Measurements from ENCODE around the gene MFF. TPM values are rescaled to one million over a fixed set of nuclear protein-coding genes. Genes with fewer than 3 reads are reported as not detected.

MFF gene
- total RNA-seq = 100 to 1,000 TPM in 1 of 6 donors, 10 to 100 TPM in 5; 47.6 to 103 (median 74.5) TPM

- Histone ChIP-seq H3K9me3 (no peaks in the 10 kb centered on the region), H3K27me3 (no peaks in the 10 kb centered on the region), H3K4me3 (peak within 1 kb of the TSS; percentile 68 to 90 (median 82)), H3K36me3 (peaks cover 0 to 6% (median 0%) of the 10 kb centered on the region in 4 donors), H3K4me1 (peaks cover 12 to 19% (median 17%) of the 10 kb centered on the region in 4 donors), H3K27ac (peak within 1 kb of the TSS; percentile 88 to 94 (median 90))
- WGBS, 2 donors = 1 to 2% methylated on average over 9 to 36 of the region's 67 CpGs
- TF ChIP-seq POLR2A (IDR thresholded peaks at IDR 0.05) (peak in 3 of 4 donors; percentile 62 to 84 (median 71)), CTCF (IDR thresholded peaks at IDR 0.05) (peak in 1 of 6 experiments; percentile 34), POLR2AphosphoS5 (IDR thresholded peaks at IDR 0.05) (peak; percentile 95 to 97), EP300 (IDR thresholded peaks at IDR 0.05) (peak in 2 of 4 donors; percentile 19 to 80)
- DNase-seq (peak; percentile 94 to 97), ATAC-seq (ENCODE audit: low FRiP score in 2 of 2) (peak; percentile 99 to 100)
These were observed at the start of gene MFF for GRCh38 chr2:227324995-227325838. TSS of gene MFF (plus strand) at chr2:227325251. CDS start at chr2:227330666, 5,415 bp downstream.

- H3K9me3 ChIP-seq = no peaks in the 10 kb centered on the region
- ATAC-seq (ENCODE audit: low FRiP score in 2 of 2) = no peak
- no peaks in the 10 kb centered on the region for H3K4me1 ChIP-seq
- H3K27ac ChIP-seq = no peak overlapping the region
- DNase-seq = no peak
- peaks cover 0 to 3% (median 0%) of the 10 kb centered on the region in 4 donors for H3K36me3 ChIP-seq
- no peak overlapping the region for H3K4me3 ChIP-seq
- no peak for TF ChIP-seq POLR2AphosphoS5 (IDR thresholded peaks at IDR 0.05)
- TF ChIP-seq CTCF (IDR thresholded peaks at IDR 0.05) = no peak
- TF ChIP-seq POLR2A (IDR thresholded peaks at IDR 0.05) = no peak
- TF ChIP-seq EP300 (IDR thresholded peaks at IDR 0.05) = no peak
- H3K27me3 ChIP-seq = no peaks in the 10 kb centered on the region
These were observed 44.2 kb upstream of the MFF start for GRCh38 chr2:227280895-227281294.

- Histone ChIP-seq H3K4me3 (no peak overlapping the region), H3K4me1 (no peaks in the 10 kb centered on the region), H3K27ac (no peak overlapping the region), H3K9me3 (no peaks in the 10 kb centered on the region), H3K36me3 (peaks cover 0 to 3% (median under 1%) of the 10 kb centered on the region in 4 donors), H3K27me3 (no peaks in the 10 kb centered on the region)
- 91 to 95% methylated on average over 6 of the region's 6 CpGs for WGBS, 2 donors
- DNase-seq (no peak), ATAC-seq (ENCODE audit: low FRiP score in 2 of 2) (no peak)
- TF ChIP-seq CTCF (IDR thresholded peaks at IDR 0.05) (no peak), POLR2A (IDR thresholded peaks at IDR 0.05) (no peak), EP300 (IDR thresholded peaks at IDR 0.05) (no peak), POLR2AphosphoS5 (IDR thresholded peaks at IDR 0.05) (no peak)
These were observed 39.3 kb upstream of the MFF start for GRCh38 chr2:227285741-227286236.

GRCh38 chr2:227287771-227288170, 37.3 kb upstream of the MFF start:
- Histone ChIP-seq H3K4me1 (no peaks in the 10 kb centered on the region), H3K4me3 (no peak overlapping the region), H3K27ac (no peak overlapping the region), H3K27me3 (no peaks in the 10 kb centered on the region), H3K9me3 (no peaks in the 10 kb centered on the region), H3K36me3 (peaks cover 0 to 3% (median 0%) of the 10 kb centered on the region in 4 donors)
- WGBS, 2 donors = 83 to 88% methylated on average over 5 of the region's 5 CpGs
- no peak for DNase-seq
- TF ChIP-seq POLR2AphosphoS5 (IDR thresholded peaks at IDR 0.05) (no peak), POLR2A (IDR thresholded peaks at IDR 0.05) (no peak), EP300 (IDR thresholded peaks at IDR 0.05) (no peak), CTCF (IDR thresholded peaks at IDR 0.05) (no peak)
- ATAC-seq (ENCODE audit: low FRiP score in 2 of 2) = no peak

Data from upper lobe of left lung (tissue), 6 donors.